Thoracic aorta (tissue), 2 donors: Measurements from ENCODE around the gene ECEL1. TPM values are rescaled to one million over a fixed set of nuclear protein-coding genes. Genes with fewer than 3 reads are reported as not detected.
"Not testable (repeated sequence)": the region's sequence is repeated elsewhere in the genome, so short reads cannot be mapped to it uniquely, and the experiment has no call there.

ENCODE experiments used
- ATAC-seq: fragments of 150-250 bp; one replicate; pipeline ENCODE4 v1.8.0; 2017; ENCODE audit warnings: low read depth; ENCODE audit not compliant: insufficient number of reproducible peaks, low FRiP score
- DNase-seq: peaks from one replicate; pipeline ENCODE4 v3.0.0-alpha.2; 2020; ENCODE audit warnings: low spot score
- H3K27ac ChIP-seq, 2 donors: fragments of 200-600 bp; sonication (generic); 1 replicate in 1 of 2; 2 replicates in 1 of 2; pipeline ENCODE4 v1.5.1; 2016; ENCODE audit warnings: mild to moderate bottlenecking in 2 of 2, moderate library complexity in 2 of 2
- H3K27me3 ChIP-seq: fragments of 200-600 bp; sonication (generic); replicated peaks from 2 replicates; pipeline ENCODE4 v1.6.0; 2016; ENCODE audit warnings: mild to moderate bottlenecking; ENCODE audit not compliant: insufficient read depth
- H3K36me3 ChIP-seq: fragments of 200-600 bp; sonication (generic); one replicate; pipeline ENCODE4 v1.5.1; 2016
- H3K4me1 ChIP-seq, 2 donors: fragments of 200-600 bp; sonication (generic); 1 replicate in 1 of 2; 2 replicates in 1 of 2; pipeline versions ENCODE4 v1.5.1 to v1.6.0; 2016; ENCODE audit warnings: low read depth in 2 of 2, mild to moderate bottlenecking in 1 of 2; ENCODE audit not compliant: control insufficient read depth in 1 of 2
- H3K4me3 ChIP-seq: fragments of 200-600 bp; sonication (generic); 2 replicates; pipeline ENCODE4 v1.5.1; 2016; ENCODE audit warnings: mild to moderate bottlenecking
- H3K9me3 ChIP-seq: fragments of 200-600 bp; sonication (generic); 2 replicates; pipeline ENCODE4 v1.5.1; 2016
- total RNA-seq, 2 donors: library from RNA; depleted of rRNA; stranded (reverse); fragments of >200 nt; gene quantifications; one replicate each; pipeline versions ENCODE4 v1.1.0 to v1.2.3, GENCODE V29; 2016
- TF ChIP-seq, protein P1 (sequence below): fragments of 200-600 bp; sonication (generic); IDR thresholded peaks from one replicate; pipeline ENCODE4 v1.5.1; 2019; ENCODE audit warnings: antibody characterized with exemption

ECEL1 gene
- total RNA-seq, 2 donors from 2014 or later, result 1.6 to 2.8 TPM

DNA sequence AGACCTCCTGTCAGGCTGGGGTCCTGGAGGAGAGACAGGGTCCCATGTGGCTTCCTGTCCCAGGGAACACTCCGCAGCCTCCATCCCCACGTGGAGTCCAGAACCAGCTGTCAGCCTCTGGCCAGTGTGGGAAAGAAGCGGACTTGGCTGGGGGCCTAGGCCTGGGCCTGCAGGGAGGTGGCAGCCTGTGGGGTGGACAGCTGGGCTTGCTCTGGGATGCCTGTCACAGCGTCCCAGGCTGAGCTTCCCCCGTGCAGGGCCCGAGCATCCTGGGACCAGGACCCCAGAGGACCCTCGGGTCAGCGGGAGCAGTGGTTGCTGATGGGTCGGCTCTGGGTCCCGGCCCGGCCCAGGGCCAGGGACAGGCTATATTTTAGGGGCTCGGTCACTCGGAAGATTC lies 45.2 kb downstream of the ECEL1 start:
- H3K4me1 ChIP-seq, ATAC-seq, DNase-seq, H3K9me3 ChIP-seq, H3K27ac ChIP-seq, H3K36me3 ChIP-seq, H3K27me3 ChIP-seq, H3K4me3 ChIP-seq: not testable (repeated sequence)

DNA sequence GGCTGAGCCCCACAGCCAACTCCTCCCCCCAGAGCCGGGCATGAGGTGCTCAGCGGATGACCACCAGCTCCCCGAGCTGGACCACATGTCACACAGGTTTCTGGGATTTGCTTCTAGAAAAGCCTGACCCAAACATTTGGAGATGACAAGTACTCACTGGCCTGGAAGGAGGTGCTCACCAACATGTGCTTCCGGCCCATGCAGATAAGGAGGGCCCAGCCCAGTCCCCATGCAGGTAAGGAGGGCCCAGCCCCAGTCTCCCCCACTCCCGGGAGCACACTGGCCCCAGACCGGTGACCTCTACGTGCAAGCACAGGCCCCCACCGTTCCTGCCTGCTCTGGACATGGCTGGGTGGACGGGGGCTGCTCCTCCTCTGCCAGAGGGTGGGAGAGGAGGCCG lies 45.7 kb downstream of the ECEL1 start:
- H3K9me3 ChIP-seq, H3K27me3 ChIP-seq, DNase-seq, H3K4me1 ChIP-seq, H3K4me3 ChIP-seq, ATAC-seq, H3K27ac ChIP-seq, H3K36me3 ChIP-seq: not testable (repeated sequence)

DNA sequence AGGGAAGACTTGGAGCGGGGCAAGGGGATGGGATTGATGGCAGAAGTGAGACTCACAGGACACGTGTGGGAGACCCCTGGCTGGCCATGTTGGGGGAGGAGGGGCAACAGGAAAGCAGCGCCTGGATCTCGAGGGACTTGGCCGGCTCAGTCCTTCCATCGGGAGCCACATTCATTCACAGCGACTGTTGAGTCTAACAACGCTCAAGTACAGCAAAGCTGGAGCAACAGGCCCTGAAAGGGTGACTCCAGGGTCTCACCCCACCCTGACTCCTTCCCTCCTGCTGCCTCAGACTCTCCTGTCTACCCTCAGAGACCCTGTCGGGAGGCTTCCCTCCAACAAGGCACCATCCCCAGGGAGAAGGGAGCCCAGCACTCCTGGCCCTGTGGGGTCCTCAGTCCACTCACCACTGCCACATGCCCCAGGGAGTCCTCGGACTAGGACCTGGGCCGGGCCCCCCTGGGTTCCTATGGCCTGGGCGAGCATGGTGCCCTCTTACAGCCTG lies 46.4 kb downstream of the ECEL1 start:
- Histone ChIP-seq H3K9me3 (no peaks in the 10 kb centered on the region), H3K27me3 (no peaks in the 10 kb centered on the region), H3K27ac (no peak overlapping the region), H3K36me3 (no peaks in the 10 kb centered on the region), H3K4me1 (no peaks in the 10 kb centered on the region), H3K4me3 (no peak overlapping the region)
- ATAC-seq, result no peak
- TF ChIP-seq, protein P1, sequence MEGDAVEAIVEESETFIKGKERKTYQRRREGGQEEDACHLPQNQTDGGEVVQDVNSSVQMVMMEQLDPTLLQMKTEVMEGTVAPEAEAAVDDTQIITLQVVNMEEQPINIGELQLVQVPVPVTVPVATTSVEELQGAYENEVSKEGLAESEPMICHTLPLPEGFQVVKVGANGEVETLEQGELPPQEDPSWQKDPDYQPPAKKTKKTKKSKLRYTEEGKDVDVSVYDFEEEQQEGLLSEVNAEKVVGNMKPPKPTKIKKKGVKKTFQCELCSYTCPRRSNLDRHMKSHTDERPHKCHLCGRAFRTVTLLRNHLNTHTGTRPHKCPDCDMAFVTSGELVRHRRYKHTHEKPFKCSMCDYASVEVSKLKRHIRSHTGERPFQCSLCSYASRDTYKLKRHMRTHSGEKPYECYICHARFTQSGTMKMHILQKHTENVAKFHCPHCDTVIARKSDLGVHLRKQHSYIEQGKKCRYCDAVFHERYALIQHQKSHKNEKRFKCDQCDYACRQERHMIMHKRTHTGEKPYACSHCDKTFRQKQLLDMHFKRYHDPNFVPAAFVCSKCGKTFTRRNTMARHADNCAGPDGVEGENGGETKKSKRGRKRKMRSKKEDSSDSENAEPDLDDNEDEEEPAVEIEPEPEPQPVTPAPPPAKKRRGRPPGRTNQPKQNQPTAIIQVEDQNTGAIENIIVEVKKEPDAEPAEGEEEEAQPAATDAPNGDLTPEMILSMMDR, result no peak
- DNase-seq, result no peak

DNA sequence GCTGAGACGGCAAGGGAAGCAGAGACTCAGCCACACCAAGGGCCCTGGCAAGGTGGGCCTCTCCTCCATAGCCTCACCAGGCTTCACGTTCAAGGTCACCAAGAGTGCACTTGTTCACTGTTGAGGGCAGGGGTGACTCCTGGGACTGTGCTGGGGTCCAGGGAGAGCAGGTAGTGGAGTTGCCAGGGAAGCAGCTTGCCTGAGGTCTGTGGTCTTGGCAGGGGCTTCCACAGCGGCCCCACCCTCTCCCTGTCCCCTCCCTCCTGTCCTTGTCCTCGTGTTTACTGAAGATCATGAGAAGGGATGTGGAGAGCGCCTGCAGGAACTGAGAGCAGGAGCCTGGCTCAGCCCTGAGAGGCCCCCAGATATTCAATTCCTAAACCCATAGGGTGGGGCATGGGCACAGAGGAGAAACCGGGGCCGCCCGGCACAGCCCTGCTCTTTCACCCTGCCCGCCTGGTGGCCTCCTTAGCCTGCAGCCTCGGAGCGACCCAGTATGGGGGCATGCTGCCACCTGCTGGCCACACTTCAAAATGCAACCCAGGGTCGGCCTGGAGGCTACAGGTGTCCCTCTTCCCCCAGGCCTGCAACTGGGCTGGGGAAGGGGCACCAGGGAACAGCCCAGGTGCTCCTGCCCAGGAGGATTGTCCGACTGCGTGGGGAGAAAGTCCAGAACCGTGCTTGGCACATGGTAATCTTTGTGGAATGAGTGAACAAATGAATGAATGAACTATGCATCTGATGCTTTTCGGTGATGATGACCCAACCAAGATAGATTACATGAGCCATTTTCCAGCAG lies 47.2 kb downstream of the ECEL1 start:
- H3K36me3 ChIP-seq, H3K4me3 ChIP-seq, H3K9me3 ChIP-seq, H3K4me1 ChIP-seq, H3K27ac ChIP-seq, H3K27me3 ChIP-seq: not testable (repeated sequence)
- peak; percentile 82 for ATAC-seq
- DNase-seq, result peak; percentile 16
- TF ChIP-seq, protein P1, result peak; percentile 89

DNA sequence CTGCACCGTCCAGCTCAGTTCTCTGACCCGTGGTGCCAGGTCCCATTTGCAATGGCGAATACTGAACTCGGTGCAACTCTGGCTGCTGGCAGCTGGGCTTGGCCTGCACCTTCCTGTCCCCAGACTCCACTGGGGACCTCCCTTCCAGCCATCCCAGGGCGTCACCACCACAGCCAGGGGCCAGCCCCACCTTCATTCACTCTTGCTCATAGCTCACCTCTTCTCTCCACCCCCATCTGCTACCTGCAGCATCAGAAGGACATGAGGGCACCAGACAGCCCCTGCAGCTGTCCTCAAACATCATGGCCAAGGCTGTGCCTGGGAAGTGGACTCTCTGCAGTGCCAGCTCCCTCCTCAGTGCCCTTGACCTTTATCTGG lies 47.9 kb downstream of the ECEL1 start:
- TF ChIP-seq, protein P1, result peak; percentile 21
- Histone ChIP-seq H3K4me1 (no peaks in the 10 kb centered on the region), H3K27ac (no peak overlapping the region), H3K36me3 (no peaks in the 10 kb centered on the region), H3K27me3 (no peaks in the 10 kb centered on the region), H3K4me3 (no peak overlapping the region), H3K9me3 (no peaks in the 10 kb centered on the region)
- ATAC-seq (no peak), DNase-seq (no peak)

DNA sequence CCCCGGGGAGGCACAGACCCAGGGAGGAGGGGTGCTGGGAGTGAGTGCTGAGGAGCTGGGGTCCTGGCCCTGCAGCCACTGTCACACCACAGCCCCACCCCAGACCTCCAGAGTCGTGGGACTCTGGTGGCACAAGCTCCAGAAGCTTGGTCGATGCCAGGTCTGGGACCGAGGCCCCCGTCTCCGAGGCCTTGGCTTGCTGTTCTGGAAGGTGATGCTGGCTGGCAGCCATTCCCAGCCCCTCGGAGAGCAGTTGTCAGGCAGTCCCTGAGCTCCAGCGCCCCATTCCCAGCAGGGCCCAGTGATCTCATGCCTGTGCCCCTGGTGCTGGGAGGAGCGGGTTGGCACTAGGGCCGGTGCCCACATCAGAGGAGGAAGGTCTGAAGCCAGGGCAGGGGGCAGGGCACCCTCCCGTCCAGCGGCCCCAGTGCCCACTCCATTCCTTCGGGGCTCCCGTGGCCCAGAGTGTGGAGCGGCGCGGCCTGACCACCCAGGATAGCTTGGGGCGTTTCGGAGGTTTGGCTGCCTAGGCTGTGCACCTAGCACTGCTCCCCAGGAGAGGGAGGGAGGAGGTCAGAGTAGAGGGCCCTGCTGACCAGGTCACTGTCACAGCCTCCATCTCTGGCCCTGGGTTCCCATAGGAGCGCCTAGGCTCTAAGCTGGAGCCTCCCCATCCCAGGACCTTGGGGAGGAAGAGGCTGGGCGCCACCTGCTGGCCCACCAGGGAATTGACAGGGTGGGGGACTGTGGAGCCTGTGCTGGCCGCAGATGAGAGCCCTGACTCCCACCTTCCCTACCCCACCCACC lies 48.5 kb downstream of the ECEL1 start:
- ATAC-seq (no peak), DNase-seq (no peak)
- no peaks in the 10 kb centered on the region for H3K36me3 ChIP-seq
- no peaks in the 10 kb centered on the region for H3K4me1 ChIP-seq
- H3K27me3 ChIP-seq, result no peaks in the 10 kb centered on the region
- H3K9me3 ChIP-seq, result no peaks in the 10 kb centered on the region
- H3K27ac ChIP-seq, result no peak overlapping the region
- TF ChIP-seq, protein P1, result peak; percentile 52
- no peak overlapping the region for H3K4me3 ChIP-seq
